B cell (primary cell): Measurements from ENCODE around the gene ZNF304. TPM values are rescaled to one million over a fixed set of nuclear protein-coding genes. Genes with fewer than 3 reads are reported as not detected.

Source experiments
- ATAC-seq: fragments of 200-7000 bp; cut with Tn5 transposase; one replicate; pipeline ENCODE4 v1.10.0; 2021; ENCODE audit warnings: low read depth, mild to moderate bottlenecking, moderate number of reproducible peaks, moderate library complexity
- CTCF ChIA-PET: fragments of 350-600 bp; sonication (Branson Sonifier 250); formaldehyde crosslinking; loops from one replicate; lab custom pipeline; 2021; ENCODE audit warnings: antibody characterized with exemption, inconsistent platforms; lab: Charles Lee
- POLR2A ChIA-PET: fragments of 350-600 bp; sonication (Branson Sonifier 250); formaldehyde crosslinking; loops from one replicate; lab custom pipeline; 2021; ENCODE audit warnings: antibody characterized with exemption; lab: Charles Lee
- DNase-seq: peaks from one replicate; pipeline ENCODE4 v3.0.0; 2013
- H2AFZ ChIP-seq: 2 replicates; pipeline ENCODE4 v1.6.1; 2012; ENCODE audit warnings: mild to moderate bottlenecking, low read depth, low read length; ENCODE audit not compliant: insufficient read depth, poor library complexity, severe bottlenecking
- H3K27ac ChIP-seq, 2 donors: 1 replicate in 1 of 2; 2 replicates in 1 of 2; pipeline ENCODE4 v1.5.1; 2012 to 2013; ENCODE audit warnings: low read length in 2 of 2, mild to moderate bottlenecking in 2 of 2, moderate library complexity in 1 of 2
- H3K27me3 ChIP-seq, 4 experiments: fragments of 200-600 bp in 1 of 4; sonication (generic) in 1 of 4; replicated peaks in 1 of 4; 1 replicate in 2 of 4; 2 replicates in 2 of 4; pipeline versions ENCODE4 v1.6.1 to v1.7.0; 2013 to 2016; ENCODE audit warnings: low read length in 3 of 4, mild to moderate bottlenecking in 2 of 4, mixed read lengths in 1 of 4, moderate library complexity in 1 of 4; ENCODE audit not compliant: insufficient read depth in 4 of 4, control insufficient read depth in 3 of 4; ENCODE audit errors: control extremely low read depth in 1 of 4
- H3K36me3 ChIP-seq, 2 experiments: replicated peaks in 1 of 2; 1 replicate in 1 of 2; 2 replicates in 1 of 2; pipeline versions ENCODE4 v1.6.1 to v1.7.1; 2013; ENCODE audit warnings: low read length in 1 of 2; ENCODE audit not compliant: insufficient read depth in 2 of 2, control insufficient read depth in 1 of 2; ENCODE audit errors: control extremely low read depth in 1 of 2, extremely low read depth in 1 of 2
- H3K4me1 ChIP-seq, 2 donors: fragments of 200-600 bp in 1 of 2; sonication (generic) in 1 of 2; 1 replicate in 1 of 2; 2 replicates in 1 of 2; pipeline versions ENCODE4 v1.5.1 to v1.6.1; 2013 to 2017; ENCODE audit warnings: low read length in 2 of 2; ENCODE audit not compliant: control insufficient read depth in 2 of 2, insufficient read depth in 2 of 2
- H3K4me2 ChIP-seq: replicated peaks from 2 replicates; pipeline ENCODE3; 2012; ENCODE audit warnings: mild to moderate bottlenecking, low read depth, low read length; ENCODE audit not compliant: poor library complexity, severe bottlenecking
- H3K4me3 ChIP-seq, 5 experiments: fragments of 200-600 bp in 1 of 5; sonication (generic) in 1 of 5; 1 replicate in 3 of 5; 2 replicates in 2 of 5; pipeline versions ENCODE4 v1.5.1 to v1.7.0; 2011 to 2016; ENCODE audit warnings: low read length in 4 of 5, mild to moderate bottlenecking in 4 of 5, low read depth in 2 of 5, control low read depth in 1 of 5, moderate library complexity in 1 of 5; ENCODE audit not compliant: insufficient read depth in 1 of 5; ENCODE audit errors: control extremely low read depth in 1 of 5, extremely low read depth in 1 of 5
- H3K79me2 ChIP-seq: fragments of 200-600 bp; sonication (generic); one replicate; pipeline ENCODE4 v1.6.0; 2016; ENCODE audit warnings: low read length; ENCODE audit not compliant: control insufficient read depth, insufficient read depth
- H3K9ac ChIP-seq: fragments of 200-600 bp; sonication (generic); 2 replicates; pipeline ENCODE4 v1.6.1; 2017; ENCODE audit warnings: mild to moderate bottlenecking, low read length, moderate library complexity
- H3K9me3 ChIP-seq, 3 donors: one replicate each; pipeline versions ENCODE4 v1.6.1 to v1.7.1; 2013; ENCODE audit warnings: low read length in 2 of 3; ENCODE audit not compliant: control insufficient read depth in 2 of 3, insufficient read depth in 1 of 3; ENCODE audit errors: control extremely low read depth in 1 of 3
- H4K20me1 ChIP-seq: 2 replicates; pipeline ENCODE4 v1.6.0; 2012; ENCODE audit warnings: mild to moderate bottlenecking, low read length; ENCODE audit not compliant: insufficient read depth, control insufficient read depth, poor library complexity, severe bottlenecking
- H3K27ac Mint-ChIP-seq: one replicate; pipeline ENCODE4 v1.8.0; 2021; ENCODE audit warnings: mixed read lengths
- H3K27me3 Mint-ChIP-seq: one replicate; pipeline ENCODE4 v1.8.0; 2021; ENCODE audit warnings: mixed read lengths
- H3K4me1 Mint-ChIP-seq: one replicate; pipeline ENCODE4 v1.8.0; 2021; ENCODE audit warnings: mixed read lengths
- H3K4me3 Mint-ChIP-seq: one replicate; pipeline ENCODE4 v1.8.0; 2021; ENCODE audit warnings: mixed read lengths
- H3K9me3 Mint-ChIP-seq: one replicate; pipeline ENCODE4 v1.8.0; 2022; ENCODE audit warnings: mixed read lengths; ENCODE audit not compliant: insufficient read depth
- CTCF ChIP-seq: fragments of 200-600 bp; IDR thresholded peaks from one replicate; pipeline ENCODE4 v1.8.0; 2022; ENCODE audit warnings: antibody characterized with exemption, mild to moderate bottlenecking
- EZH2 ChIP-seq: IDR thresholded peaks from 2 replicates; pipeline ENCODE4 v1.6.1; 2012; ENCODE audit warnings: borderline replicate concordance, low read depth, mild to moderate bottlenecking, moderate library complexity, low read length; ENCODE audit not compliant: insufficient read depth, poor library complexity, severe bottlenecking
- WGBS: methylation state at CpG from one replicate; pipeline ENCODE4 v1.1.5; 2013; ENCODE audit warnings: missing lambda C conversion rate; ENCODE audit not compliant: insufficient coverage; 5-methylcytosine and 5-hydroxymethylcytosine counted together
- intact Hi-C: fragments of 100-400 bp; cut with micrococcal nuclease; formaldehyde crosslinking; loops from one replicate; pipeline ENCODE4 v1.10.0; 2022
- polyA plus RNA-seq: library from polyadenylated mRNA; depleted of rRNA; stranded (reverse); fragments of >200 nt; gene quantifications from 2 replicates; pipeline ENCODE4 v1.2.3, GENCODE V29; 2012
- total RNA-seq, 2 donors: library from RNA; stranded (reverse); fragments of 120-200 nt in 1 of 2; gene quantifications; 1 replicate in 1 of 2; 2 replicates in 1 of 2; pipeline versions ENCODE4 v1.2.3 to v1.2.4, GENCODE V29; 2013 to 2022

Gene ZNF304
- total and polyA plus RNA-seq, 2 donors (not counting 1 experiment from before 2014, with no cell fraction given), result 5.0 to 16.2 TPM

- peaks cover 2% of the 10 kb centered on the region for H3K9me3 Mint-ChIP-seq
- no peak overlapping the region for H3K4me3 Mint-ChIP-seq
- DNase-seq, result no peak
- Histone ChIP-seq H3K4me2 (no peak overlapping the region), H3K4me1 (no peaks in the 10 kb centered on the region), H4K20me1 (no peaks in the 10 kb centered on the region), H3K27me3 (no peaks in the 10 kb centered on the region), H3K36me3 (peaks cover 0 to 4% of the 10 kb centered on the region in 2 experiments), H3K4me3 (no peak overlapping the region), H3K79me2 (no peaks in the 10 kb centered on the region), H2AFZ (no peak overlapping the region), H3K27ac (no peak overlapping the region), H3K9me3 (peaks cover 0 to 9% (median under 1%) of the 10 kb centered on the region in 3 donors), H3K9ac (no peak overlapping the region)
- WGBS, result 96% methylated on average over 9 of the region's 9 CpGs
- intact Hi-C loops, result no loop called here
- TF ChIP-seq CTCF (no peak), EZH2 (no peak)
- ATAC-seq, result no peak
- POLR2A ChIA-PET, result interaction anchor here (0.6 kb wide), 1 partner anchor 10 kb away, joined by 4 read pairs; no protein-coding TSS in a partner anchor
- CTCF ChIA-PET, result interaction anchor here (1.1 kb wide), 1 partner anchor 752 kb away, joined by 5 read pairs; no protein-coding TSS in a partner anchor
- H3K4me1 Mint-ChIP-seq, result peaks cover 4% of the 10 kb centered on the region
- no peaks in the 10 kb centered on the region for H3K27me3 Mint-ChIP-seq
- no peak overlapping the region for H3K27ac Mint-ChIP-seq
These were observed 52.9 kb downstream of the ZNF304 start for GRCh38 chr19:57403737-57404563.
